Glomerular visceral epithelial cell (primary cell): ENCODE data around the gene CCND3.
A peak's percentile ranks its signal among the peaks of the same experiment; 100 is the strongest.
"Not testable (repeated sequence)": the region's sequence is repeated elsewhere in the genome, so short reads cannot be mapped to it uniquely, and the experiment has no call there.

Experiments used
- DNase-seq: peaks from one replicate; pipeline ENCODE4 v3.0.0-alpha.2; 2016; ENCODE audit errors: extremely low spot score

The CCND3 gene

GRCh38 chr6:41947581-41948220 is 6.1 kb upstream of the CCND3 start:
- no peak for DNase-seq

- DNase-seq, result no peak
Observed at GRCh38 chr6:41943456-41943855, 1.8 kb upstream of the CCND3 start.

DNA sequence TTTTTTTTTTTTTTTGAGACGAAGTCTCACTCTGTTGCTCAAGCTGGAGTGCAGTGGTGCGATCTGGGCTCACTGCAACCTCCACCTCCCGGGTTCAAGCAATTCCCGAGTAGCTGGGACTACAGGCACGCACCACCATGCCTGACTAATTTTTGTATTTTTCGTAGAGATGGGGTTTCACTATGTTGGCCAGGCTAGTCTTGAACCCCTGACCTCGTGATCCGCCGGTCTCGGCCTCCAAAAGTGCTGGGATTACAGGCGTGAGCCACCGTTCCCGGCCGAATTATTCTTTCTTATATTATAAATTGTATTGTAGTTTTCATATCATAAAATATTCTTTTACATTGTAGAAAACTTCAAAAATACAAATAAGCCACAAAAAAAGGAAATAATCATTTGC is 1.3 kb upstream of the CCND3 start:
- DNase-seq, result not testable (repeated sequence)

DNA sequence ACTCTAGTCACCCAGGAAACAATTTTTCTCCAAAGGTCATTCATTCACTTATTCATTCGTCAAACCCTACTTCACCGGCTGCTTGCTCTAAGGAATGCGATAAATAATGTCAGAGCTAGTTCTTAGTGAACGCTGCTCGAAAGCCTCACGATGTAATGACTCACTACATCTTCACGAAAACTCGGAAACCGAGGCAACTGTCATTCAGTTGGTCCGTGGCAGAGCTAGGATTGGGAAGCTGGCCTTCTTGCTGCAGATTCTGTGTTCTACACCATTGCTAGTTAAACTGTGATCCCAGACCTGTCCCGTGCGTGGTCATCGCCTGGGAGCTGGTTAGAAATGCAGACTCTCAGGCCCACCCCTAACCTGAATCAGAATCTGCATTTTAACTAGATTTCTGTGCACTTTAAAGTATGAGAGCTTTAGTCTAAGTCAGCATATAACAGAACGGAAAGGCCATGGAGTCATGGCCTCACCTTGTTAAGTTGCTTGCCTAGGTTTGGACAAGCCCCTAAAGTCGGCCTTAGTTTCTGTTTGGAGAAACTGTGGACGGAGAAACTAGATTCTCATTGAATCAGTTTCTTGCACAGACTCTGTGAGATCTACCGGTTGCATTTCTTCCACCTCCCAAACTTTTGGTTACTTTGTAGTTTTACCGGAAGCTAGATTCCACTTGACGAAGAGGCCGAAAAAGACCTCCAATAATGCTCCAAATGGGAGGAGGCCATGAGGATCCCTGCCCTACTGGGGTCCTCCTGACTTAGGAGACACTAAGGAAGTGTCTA is 651 bp upstream of the CCND3 start:
- no peak for DNase-seq

DNA sequence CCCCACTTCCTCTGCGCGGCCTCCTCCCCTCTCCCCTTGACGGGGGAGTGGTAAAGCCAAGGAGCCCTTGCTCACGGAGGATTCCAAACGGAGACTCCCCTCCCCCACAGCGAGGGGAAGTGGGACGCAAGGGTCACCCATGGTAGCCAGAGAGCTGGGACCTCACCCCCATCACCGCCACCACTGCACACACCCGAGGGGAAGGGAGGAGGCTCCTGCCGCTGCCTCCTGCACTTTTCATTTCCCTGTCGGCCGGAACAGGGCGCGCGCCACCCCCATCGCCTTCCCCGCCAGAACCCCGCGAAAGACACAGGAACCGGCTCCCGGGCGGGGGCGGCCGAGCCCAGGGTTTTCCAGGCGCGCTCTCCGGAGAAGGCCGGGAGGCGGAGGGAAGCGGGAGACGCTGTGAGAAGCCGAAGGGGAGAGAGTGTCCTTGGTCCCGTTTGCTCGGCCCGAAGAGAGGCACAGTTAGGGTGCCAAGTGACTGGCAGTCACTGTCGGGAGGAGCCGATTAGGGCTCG is 789 bp downstream of the CCND3 start:
- DNase-seq, result peak; percentile 32

DNA sequence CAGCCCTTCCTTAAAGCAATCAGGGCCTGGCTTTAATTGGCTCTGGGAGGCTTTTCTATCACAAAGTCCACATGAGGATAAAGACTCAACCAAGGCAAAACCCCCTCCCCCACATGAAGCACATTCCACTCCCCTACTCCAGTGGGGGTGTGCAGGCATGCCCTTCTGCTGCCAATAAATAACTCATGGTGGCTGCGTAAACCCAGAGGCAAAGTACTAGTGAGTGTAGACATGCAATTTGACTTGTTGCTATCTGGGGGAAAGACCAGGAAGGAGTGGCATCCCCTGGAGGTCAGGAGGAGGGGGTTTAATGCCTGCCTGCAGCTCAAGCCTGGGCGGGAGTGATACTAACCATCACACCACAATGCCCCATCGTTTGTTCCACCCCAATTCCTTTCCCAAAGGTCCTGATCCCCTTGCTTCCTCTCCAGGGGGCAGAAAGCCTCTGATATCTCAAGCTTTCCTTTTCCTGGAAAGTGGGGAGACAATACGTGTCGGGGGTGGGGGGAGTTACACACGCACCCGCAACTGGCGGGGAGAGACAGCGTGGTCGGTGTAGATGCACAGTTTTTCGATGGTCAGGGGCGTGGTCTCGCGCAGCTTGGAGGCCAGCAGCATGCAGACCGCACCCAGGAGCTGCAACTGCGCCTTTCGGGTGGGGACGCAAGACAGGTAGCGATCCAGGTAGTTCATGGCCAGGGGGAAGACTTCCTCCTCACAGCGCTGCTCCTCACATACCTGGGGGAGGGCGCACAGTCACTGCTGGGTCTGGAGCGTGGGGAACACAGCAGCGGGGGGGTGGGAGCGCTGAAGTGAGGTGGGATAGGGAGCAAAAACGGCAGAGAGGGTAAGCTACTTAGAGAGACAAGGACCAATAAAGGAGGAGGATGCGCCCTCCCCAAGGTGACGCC is 1.5 kb downstream of the CCND3 start:
- DNase-seq, result no peak

DNA sequence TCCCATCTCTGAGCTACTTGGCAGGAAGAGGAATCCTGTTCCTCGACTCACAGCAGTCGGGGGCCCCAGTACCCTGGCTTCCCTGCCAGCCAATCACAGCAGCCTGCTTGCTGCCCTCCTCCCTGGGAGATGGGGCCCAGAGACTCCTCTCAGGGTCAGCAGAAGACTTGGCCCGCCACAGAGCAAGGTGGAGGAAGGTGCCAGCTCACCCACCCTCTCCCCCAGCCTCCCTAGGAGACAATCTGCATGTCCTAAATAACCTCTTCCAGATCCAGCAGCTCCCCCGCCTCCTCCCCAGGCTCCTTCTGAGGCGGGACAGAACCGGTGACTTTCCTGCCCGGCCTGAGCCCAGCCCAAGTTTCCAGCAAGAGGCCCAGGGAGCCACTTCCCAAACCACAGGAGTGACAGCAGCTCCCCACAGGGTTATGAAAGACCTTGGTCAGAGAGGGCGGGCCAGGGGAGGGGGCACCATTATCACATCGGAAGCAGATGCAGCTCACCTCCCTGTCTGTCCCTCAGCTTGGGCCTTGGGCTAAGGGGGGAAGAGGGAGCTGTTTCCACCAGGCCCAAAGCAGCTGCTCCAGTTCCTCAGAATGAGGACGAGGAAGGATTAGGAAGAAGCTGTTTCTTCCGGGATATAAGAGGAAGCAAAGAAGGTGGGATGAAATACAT is 2.3 kb downstream of the CCND3 start:
- DNase-seq, result peak; percentile 46

- DNase-seq, result no peak
Observed at GRCh38 chr6:41938590-41939175, 2.9 kb downstream of the CCND3 start.

DNA sequence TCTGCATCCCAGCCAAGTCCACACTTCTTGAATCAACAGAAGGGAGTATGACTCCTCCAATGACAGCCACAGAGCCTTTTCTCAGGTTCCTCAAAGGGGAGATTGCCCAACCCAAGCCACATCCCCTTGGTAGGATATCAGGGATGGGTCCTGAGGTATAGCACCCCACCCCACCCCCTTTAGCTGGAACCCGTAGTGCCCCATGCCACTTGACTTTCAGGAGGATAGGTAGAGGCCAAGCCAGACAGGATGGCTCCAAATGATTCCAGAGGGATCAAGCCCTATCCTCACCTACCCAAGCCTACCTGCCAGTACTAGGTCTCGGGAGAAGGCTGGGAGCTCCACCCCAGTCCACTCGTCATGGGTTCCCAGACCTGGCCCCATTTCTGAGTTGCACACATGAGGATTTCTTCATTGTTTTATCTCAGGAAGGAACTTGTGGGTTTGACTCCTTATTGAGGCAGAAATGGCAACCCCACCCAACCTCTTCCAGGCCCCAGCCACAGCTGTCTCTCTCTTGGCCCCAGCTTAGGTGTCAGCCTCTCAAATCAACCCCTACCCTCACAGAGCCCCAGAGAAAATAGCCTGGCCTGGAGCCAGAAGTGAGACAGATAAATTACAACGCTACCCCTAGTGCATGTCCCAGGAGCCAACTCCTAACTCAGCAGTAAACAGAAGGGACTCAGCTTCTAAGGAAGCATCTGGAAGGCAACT is 3.6 kb downstream of the CCND3 start:
- DNase-seq, result no peak

DNA sequence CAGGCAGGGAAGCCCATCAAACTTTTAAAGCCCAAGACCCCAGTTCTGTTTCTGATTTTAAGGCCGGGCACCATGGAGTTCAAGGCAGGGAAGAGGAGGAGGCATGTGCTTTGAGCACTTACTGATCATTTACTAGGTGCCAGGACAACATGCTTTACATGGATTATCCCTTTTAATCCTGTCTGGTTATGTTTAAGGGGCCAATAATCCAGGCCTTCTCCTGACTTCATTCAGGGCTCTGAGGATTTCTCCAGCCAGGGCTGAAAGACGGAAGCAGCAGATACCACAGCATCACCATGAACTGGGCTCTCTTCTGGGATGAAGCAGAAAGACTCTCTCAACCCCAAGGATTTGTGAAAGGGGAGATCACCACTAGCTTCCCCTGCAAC is 4.1 kb downstream of the CCND3 start:
- no peak for DNase-seq

DNA sequence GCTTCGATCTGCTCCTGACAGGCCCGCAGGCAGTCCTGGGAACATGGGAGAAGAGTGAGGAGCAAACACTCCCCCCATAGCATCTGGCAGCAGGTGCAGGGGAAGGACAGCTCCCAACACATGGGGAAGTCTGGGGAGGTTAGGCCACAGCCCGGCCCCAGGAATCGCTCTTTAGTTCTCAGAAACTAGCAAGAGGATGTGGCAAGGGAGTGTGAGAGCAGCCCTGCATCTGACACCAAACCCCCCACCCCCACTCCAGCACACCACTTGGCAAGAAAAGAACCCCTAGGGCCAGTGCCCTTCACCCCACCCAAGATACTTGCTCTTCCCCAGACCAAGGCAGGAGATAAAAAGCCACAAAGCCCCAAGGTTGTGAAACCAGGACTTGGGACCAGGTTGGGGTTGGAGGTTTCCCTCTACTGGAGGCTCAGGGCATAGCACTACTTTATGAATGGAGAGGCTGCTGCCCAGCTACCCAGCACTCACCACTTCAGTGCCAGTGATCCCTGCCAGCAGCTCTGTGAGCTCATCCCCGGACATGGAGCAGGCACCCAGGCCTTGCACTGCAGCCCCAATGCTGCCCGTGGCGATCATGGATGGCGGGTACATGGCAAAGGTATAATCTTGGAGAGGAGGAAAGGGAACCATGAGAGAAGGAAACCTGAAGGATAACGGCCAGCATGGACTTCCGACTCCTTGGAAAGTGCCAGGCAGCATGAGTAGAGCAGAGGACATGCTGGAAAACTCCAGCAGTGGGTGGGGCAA is 5.4 kb downstream of the CCND3 start:
- peak; percentile 90 for DNase-seq

- no peak for DNase-seq
Observed at GRCh38 chr6:41935685-41936072, 5.9 kb downstream of the CCND3 start.

- DNase-seq, result no peak
Observed at GRCh38 chr6:41935193-41935574, 6.4 kb downstream of the CCND3 start.

DNA sequence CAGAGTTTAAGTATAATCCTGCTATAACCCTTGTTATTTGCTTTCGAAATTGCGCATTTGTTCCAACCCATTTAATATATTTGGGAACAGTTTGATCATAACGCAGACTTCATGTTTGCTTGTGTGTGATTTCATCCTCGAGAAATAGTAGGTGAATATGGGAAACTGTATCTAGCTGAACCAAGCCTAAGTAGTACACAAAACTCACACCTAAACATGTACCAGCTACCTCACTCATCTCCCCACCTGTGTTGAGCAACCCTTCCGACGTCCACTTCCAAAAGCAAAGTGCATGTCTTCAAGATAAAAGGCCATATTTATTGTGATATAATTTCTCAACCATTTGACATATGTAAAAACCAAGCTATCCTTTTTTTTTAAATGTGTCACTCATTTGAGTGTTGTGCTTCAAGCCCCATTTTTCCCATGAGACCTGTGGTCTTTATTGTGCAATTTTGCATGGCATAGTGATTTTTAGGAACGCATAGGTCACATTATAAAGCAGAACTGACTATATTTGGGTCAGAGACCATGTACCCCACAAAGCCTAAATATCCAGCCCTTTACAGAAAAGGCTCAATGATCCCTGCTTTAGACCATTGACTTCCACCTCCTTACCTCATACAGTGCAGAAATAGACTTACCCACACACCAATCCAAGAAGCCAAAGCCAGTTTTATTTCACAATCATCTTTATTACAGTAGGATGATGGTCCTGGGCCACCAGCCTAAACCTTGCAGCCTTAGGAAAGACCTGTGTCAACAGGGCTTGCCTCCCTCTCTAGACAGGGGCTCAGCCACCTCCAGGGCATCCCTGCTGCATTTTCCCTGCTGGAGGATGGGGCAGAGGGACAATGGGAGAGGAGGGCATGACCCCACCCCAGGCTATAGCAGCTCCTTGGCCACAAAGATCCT is 7.1 kb downstream of the CCND3 start:
- no peak for DNase-seq

- no peak for DNase-seq
Observed at GRCh38 chr6:41932378-41932777, 9.2 kb downstream of the CCND3 start.

DNA sequence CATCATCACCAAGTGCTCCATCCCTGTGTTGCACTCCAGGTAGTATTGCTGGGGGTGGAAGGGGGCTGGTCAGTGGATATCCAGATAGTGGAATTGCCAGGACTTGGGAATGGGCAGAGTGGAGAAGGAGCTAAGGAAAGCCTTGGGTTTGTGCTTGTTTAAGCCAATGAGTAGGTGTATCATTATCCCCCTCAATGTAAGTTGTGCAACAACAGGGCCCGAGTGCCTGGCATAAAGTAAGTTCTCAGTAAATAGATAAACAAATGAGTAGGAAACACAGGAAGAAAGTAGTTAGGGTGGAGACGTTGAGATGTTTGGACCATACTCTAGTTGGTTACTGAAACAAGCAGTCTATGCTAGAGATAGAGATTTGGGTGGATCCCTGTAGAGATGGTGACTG is 9.8 kb downstream of the CCND3 start:
- DNase-seq, result no peak

GRCh38 chr6:41929924-41930323 is 11.7 kb downstream of the CCND3 start:
- DNase-seq, result no peak

GRCh38 chr6:41927253-41927652 is 14.4 kb downstream of the CCND3 start:
- no peak for DNase-seq

- DNase-seq, result no peak
Observed at GRCh38 chr6:41922154-41922553, 19.5 kb downstream of the CCND3 start.
